Left ventricle myocardium inferior (tissue), 1 donor: ENCODE results near the gene CDS2. TPM values are rescaled to one million over a fixed set of nuclear protein-coding genes. Genes with fewer than 3 reads are reported as not detected.
A peak's percentile ranks its signal among the peaks of the same experiment; 100 is the strongest.

Source experiments
- DNase-seq: peaks from one replicate; pipeline ENCODE4 v3.0.0-alpha.2; 2020
- H3K27ac ChIP-seq: fragments of 200-600 bp; replicated peaks from 2 replicates; pipeline ENCODE4 v1.8.0; 2021
- H3K27me3 ChIP-seq: fragments of 200-600 bp; 2 replicates; pipeline ENCODE4 v1.8.0; 2021; ENCODE audit warnings: low read depth
- H3K36me3 ChIP-seq: fragments of 200-600 bp; 2 replicates; pipeline ENCODE4 v1.8.0; 2021
- H3K4me1 ChIP-seq: fragments of 200-600 bp; 2 replicates; pipeline ENCODE4 v1.8.0; 2021
- H3K4me3 ChIP-seq: fragments of 200-600 bp; 2 replicates; pipeline ENCODE4 v1.8.0; 2021; ENCODE audit warnings: mild to moderate bottlenecking, moderate library complexity
- H3K9me3 ChIP-seq: fragments of 200-600 bp; replicated peaks from 2 replicates; pipeline ENCODE4 v1.8.0; 2021
- intact Hi-C: fragments of 100-400 bp; cut with micrococcal nuclease; formaldehyde crosslinking; loops from one replicate; pipeline ENCODE4 v1.11.0; 2022
- total RNA-seq: library from RNA; stranded (reverse); fragmentation: NEBNext Ultra II Directional; extraction: Animal tissue kit (Norgen Biotek cat#: 25700); gene quantifications from one replicate; pipeline ENCODE4 v1.2.1, GENCODE V29; 2021
- TF ChIP-seq, protein P1 (sequence below): fragments of 200-600 bp; IDR thresholded peaks from 2 replicates; pipeline ENCODE4 v1.8.0; 2021; ENCODE audit warnings: antibody characterized with exemption, mild to moderate bottlenecking, borderline replicate concordance
- donor health status: DM: no; HTN: yes; CAD: no; lungs with severe emphysema.

CDS2 gene
- total RNA-seq, 1 donor from 2014 or later, result 79.0 TPM

DNA sequence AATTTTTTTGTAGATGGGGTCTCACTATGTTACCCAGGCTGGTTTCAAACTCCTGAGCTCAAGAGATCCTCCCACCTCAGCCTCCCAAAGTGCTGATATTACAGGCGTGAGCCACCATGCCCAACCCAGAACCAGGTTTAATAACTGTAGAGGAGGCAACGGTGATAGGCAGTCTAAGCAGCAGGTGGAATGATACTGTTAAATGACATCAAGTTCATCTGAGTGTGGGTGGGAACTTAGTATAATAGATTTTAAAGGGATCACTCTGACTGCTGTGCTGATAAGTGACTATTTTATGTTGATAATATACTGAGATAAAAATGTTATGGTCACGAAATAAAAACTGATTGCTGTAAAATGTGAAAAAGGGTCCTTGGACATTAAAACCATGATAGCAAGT, 38.1 kb upstream of the CDS2 start:
- Histone ChIP-seq H3K4me1 (peaks cover 5% of the 10 kb centered on the region), H3K9me3 (no peaks in the 10 kb centered on the region), H3K4me3 (no peak overlapping the region), H3K27me3 (no peaks in the 10 kb centered on the region), H3K36me3 (peaks cover 15% of the 10 kb centered on the region), H3K27ac (no peak overlapping the region)
- TF ChIP-seq, protein P1, sequence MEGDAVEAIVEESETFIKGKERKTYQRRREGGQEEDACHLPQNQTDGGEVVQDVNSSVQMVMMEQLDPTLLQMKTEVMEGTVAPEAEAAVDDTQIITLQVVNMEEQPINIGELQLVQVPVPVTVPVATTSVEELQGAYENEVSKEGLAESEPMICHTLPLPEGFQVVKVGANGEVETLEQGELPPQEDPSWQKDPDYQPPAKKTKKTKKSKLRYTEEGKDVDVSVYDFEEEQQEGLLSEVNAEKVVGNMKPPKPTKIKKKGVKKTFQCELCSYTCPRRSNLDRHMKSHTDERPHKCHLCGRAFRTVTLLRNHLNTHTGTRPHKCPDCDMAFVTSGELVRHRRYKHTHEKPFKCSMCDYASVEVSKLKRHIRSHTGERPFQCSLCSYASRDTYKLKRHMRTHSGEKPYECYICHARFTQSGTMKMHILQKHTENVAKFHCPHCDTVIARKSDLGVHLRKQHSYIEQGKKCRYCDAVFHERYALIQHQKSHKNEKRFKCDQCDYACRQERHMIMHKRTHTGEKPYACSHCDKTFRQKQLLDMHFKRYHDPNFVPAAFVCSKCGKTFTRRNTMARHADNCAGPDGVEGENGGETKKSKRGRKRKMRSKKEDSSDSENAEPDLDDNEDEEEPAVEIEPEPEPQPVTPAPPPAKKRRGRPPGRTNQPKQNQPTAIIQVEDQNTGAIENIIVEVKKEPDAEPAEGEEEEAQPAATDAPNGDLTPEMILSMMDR, result no peak
- intact Hi-C loops, result no loop called here
- no peak for DNase-seq

DNA sequence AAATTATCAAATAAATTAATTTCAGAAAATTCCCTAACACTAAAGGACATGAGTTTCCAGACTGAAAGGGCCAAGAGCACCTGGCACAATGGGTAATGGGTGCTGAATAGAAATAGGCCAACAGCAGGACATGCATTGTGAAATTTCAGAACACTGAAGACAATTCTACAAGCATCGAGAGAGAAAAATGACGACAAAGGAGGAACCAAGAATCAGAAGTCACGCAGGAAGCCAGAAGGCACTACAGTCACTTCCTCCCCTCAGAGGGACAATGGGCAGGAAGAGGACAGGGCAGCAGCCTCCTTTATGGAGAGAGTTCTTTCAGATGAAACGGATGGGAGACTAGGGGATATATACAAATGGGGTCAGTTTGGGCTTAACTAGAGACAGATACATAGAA, 36.6 kb upstream of the CDS2 start:
- DNase-seq, result no peak
- peak overlapping the region; percentile 45 for H3K27ac ChIP-seq
- H3K27me3 ChIP-seq, result no peaks in the 10 kb centered on the region
- H3K4me1 ChIP-seq, result peaks cover 5% of the 10 kb centered on the region
- H3K9me3 ChIP-seq, result no peaks in the 10 kb centered on the region
- intact Hi-C loops, result no loop called here
- H3K36me3 ChIP-seq, result peaks cover 19% of the 10 kb centered on the region
- no peak overlapping the region for H3K4me3 ChIP-seq
- TF ChIP-seq, protein P1, result no peak

GRCh38 chr20:5091902-5092301, 34.9 kb upstream of the CDS2 start:
- Histone ChIP-seq H3K4me1 (peaks cover 5% of the 10 kb centered on the region), H3K9me3 (no peaks in the 10 kb centered on the region), H3K4me3 (no peak overlapping the region), H3K27ac (no peak overlapping the region), H3K36me3 (peaks cover 26% of the 10 kb centered on the region), H3K27me3 (no peaks in the 10 kb centered on the region)
- intact Hi-C loops, result no loop called here
- TF ChIP-seq, protein P1, result no peak
- DNase-seq, result no peak

- TF ChIP-seq, protein P1, result no peak
- no peak overlapping the region for H3K27ac ChIP-seq
- H3K4me3 ChIP-seq, result no peak overlapping the region
- DNase-seq, result no peak
- H3K9me3 ChIP-seq, result no peaks in the 10 kb centered on the region
- intact Hi-C loops, result no loop called here
- H3K36me3 ChIP-seq, result peaks cover 26% of the 10 kb centered on the region
- H3K4me1 ChIP-seq, result peaks cover 5% of the 10 kb centered on the region
- no peaks in the 10 kb centered on the region for H3K27me3 ChIP-seq
Measured at GRCh38 chr20:5092765-5093339, 34.0 kb upstream of the CDS2 start.

GRCh38 chr20:5095454-5095853, 31.4 kb upstream of the CDS2 start:
- TF ChIP-seq, protein P1, result no peak
- Histone ChIP-seq H3K27ac (no peak overlapping the region), H3K36me3 (peaks cover 41% of the 10 kb centered on the region), H3K9me3 (no peaks in the 10 kb centered on the region), H3K4me3 (no peak overlapping the region), H3K4me1 (no peaks in the 10 kb centered on the region), H3K27me3 (no peaks in the 10 kb centered on the region)
- no peak for DNase-seq
- intact Hi-C loops, result no loop called here

DNA sequence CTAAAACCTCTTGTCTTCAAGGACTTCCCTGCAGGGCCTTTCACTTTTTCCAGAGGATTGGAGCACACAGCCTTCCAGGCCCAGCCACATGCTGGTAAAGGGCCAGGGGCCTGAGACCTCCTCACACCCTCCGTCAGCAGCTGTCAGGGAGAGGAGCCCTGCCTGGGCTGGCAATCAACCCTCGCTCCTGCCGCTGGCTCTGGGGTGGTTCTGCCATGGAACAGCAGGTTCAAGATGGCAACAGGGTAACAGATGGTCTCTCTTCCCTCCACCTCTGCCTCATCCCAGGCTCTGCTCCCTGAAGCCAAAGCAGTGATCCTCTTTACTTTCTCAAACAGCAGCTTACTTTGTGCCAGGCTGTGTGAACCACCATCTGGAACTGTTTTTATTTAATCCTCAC, 30.9 kb upstream of the CDS2 start:
- Histone ChIP-seq H3K27me3 (no peaks in the 10 kb centered on the region), H3K9me3 (no peaks in the 10 kb centered on the region), H3K4me3 (no peak overlapping the region), H3K4me1 (no peaks in the 10 kb centered on the region), H3K27ac (no peak overlapping the region), H3K36me3 (peaks cover 43% of the 10 kb centered on the region)
- no peak for DNase-seq
- TF ChIP-seq, protein P1, result no peak
- intact Hi-C loops, result no loop called here
